ENCODE results near the gene KCNK17.

Gene KCNK17

DNA sequence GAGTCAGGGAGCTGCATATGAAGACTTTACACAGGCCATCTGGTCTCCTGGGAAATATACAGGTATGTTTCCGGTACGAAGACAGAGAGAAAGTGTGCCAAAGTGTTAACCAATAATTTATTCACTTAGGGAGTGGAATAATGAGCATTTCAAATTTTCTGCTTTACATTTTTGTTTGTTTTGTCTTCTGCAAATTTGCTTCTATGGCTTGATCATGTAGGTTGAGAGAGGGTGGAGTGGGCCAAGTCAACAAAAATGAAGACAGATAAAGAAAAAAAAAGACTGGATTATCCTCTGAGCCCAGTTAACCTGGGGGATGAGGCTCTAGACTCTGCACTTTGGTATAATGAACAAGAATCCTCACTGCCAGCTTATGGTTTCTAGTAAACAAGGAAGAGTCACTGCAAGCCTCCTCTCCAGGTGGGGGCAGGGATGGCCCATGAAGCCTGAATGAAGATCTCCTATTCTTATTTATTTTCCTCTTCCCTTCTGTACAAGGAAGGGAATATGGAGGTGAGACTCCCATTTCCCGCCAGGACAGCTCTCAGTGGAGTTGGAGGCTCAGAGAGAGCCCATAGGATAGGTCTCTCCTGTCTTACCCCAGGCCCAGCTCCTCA is 37.7 kb downstream of the KCNK17 start:
- no peak overlapping the region for H3K4me3 ChIP-seq
- H3K36me3 ChIP-seq: no peaks in the 10 kb centered on the region
- H3K9ac ChIP-seq: no peak overlapping the region
- no peak overlapping the region for H3K4me2 ChIP-seq
- peaks cover 0 to 12% (median 0%) of the 10 kb centered on the region in 11 experiments; a peak in 3 of 22 replicates for H3K27me3 ChIP-seq
- H3K4me1 ChIP-seq: peaks cover 14 to 20% (median 16%) of the 10 kb centered on the region in 10 experiments
- no peak for TF ChIP-seq Cebpa-rat (IDR thresholded peaks at IDR 0.05)
- no peak overlapping the region for H3K27ac ChIP-seq
- H4K20me1 ChIP-seq: 0 out of 22 replicates have a peak, but pooled peaks cover 0 to 4% (median 0%) of the 10 kb centered on the region in 11 experiments
- no peaks in the 10 kb centered on the region for H3K9me3 ChIP-seq (replicated peaks in 1 of 11)

GRCh38 chr6:39274903-39275302 is 39.3 kb downstream of the KCNK17 start:
- H3K27ac ChIP-seq: no peak overlapping the region
- H3K4me1 ChIP-seq: peaks cover 4 to 7% (median 5%) of the 10 kb centered on the region in 10 experiments
- H3K4me3 ChIP-seq: no peak overlapping the region
- no peaks in the 10 kb centered on the region for H3K36me3 ChIP-seq
- H3K9ac ChIP-seq: no peak overlapping the region
- no peaks in the 10 kb centered on the region for H3K9me3 ChIP-seq (replicated peaks in 1 of 11)
- H3K27me3 ChIP-seq: 0 out of 22 replicates have a peak, but pooled peaks cover 0 to 6% (median 0%) of the 10 kb centered on the region in 11 experiments
- H4K20me1 ChIP-seq: no peaks in the 10 kb centered on the region
- H3K4me2 ChIP-seq: no peak overlapping the region
- no peak for TF ChIP-seq Cebpa-rat (IDR thresholded peaks at IDR 0.05)

DNA sequence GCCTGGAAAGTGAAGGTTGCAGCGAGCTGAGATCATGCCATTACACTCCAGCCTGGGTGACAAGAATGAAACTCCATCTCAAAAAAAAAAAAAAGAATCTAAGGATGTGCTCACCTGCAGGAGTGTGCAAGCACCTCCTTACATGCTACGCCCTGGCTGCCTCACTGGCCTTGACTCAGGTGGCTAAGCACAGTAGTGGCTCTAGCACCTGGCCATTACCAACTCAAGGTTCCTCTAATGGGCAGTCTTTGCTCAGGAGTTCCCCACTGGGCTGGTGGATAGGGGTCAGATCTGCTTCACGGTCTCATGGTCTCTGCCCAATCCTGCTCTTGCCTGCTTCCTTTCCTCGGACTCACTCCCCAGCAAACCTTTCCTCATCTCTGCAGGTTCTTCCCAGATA is 39.7 kb downstream of the KCNK17 start:
- Histone ChIP-seq H3K27me3 (0 out of 22 replicates have a peak, but pooled peaks cover 0 to 6% (median 0%) of the 10 kb centered on the region in 11 experiments), H3K4me3 (no peak overlapping the region), H3K4me1 (peaks cover 0 to 3% (median 1%) of the 10 kb centered on the region in 10 experiments; a peak in 14 of 20 replicates), H3K36me3 (no peaks in the 10 kb centered on the region), H3K27ac (no peak overlapping the region), H3K9me3 (replicated peaks in 1 of 11) (no peaks in the 10 kb centered on the region), H3K9ac (no peak overlapping the region), H3K4me2 (no peak overlapping the region), H4K20me1 (no peaks in the 10 kb centered on the region)
- TF ChIP-seq Cebpa-rat (IDR thresholded peaks at IDR 0.05): no peak

GRCh38 chr6:39273406-39273821 is 40.8 kb downstream of the KCNK17 start:
- Histone ChIP-seq H3K27ac (no peak overlapping the region), H3K36me3 (no peaks in the 10 kb centered on the region), H3K4me1 (no peaks in the 10 kb centered on the region), H4K20me1 (no peaks in the 10 kb centered on the region), H3K27me3 (0 out of 22 replicates have a peak, but pooled peaks cover 0 to 6% (median 0%) of the 10 kb centered on the region in 11 experiments), H3K9ac (no peak overlapping the region), H3K4me3 (no peak overlapping the region), H3K4me2 (no peak overlapping the region), H3K9me3 (replicated peaks in 1 of 11) (no peaks in the 10 kb centered on the region)
- TF ChIP-seq Cebpa-rat (IDR thresholded peaks at IDR 0.05): no peak

DNA sequence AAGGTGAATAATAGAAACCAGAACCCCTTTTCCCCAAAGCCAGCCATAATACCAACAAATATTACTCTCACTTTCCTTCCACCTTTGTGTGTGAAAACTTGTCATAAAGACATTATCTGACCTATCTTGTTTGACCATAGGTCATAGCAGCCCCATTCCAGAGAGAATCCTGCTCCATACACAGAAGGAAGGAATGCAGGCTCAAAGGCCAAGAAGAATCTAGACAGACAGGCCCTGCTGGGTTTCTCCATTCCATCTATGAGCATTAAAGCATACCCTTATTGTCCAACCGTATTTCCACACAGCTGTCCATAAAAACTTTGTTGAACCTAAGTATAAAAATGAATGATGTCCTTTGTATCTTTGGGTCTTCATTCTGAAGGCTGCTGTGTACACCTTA is 44.3 kb downstream of the KCNK17 start:
- Histone ChIP-seq H4K20me1 (no peaks in the 10 kb centered on the region), H3K9me3 (replicated peaks in 1 of 11) (no peaks in the 10 kb centered on the region), H3K27ac (no peak overlapping the region), H3K4me1 (peaks cover 0 to 7% (median 0%) of the 10 kb centered on the region in 10 experiments; a peak in 2 of 20 replicates), H3K9ac (no peak overlapping the region), H3K36me3 (no peaks in the 10 kb centered on the region), H3K4me2 (no peak overlapping the region), H3K27me3 (no peaks in the 10 kb centered on the region), H3K4me3 (no peak overlapping the region)
- TF ChIP-seq Cebpa-rat (IDR thresholded peaks at IDR 0.05): no peak

DNA sequence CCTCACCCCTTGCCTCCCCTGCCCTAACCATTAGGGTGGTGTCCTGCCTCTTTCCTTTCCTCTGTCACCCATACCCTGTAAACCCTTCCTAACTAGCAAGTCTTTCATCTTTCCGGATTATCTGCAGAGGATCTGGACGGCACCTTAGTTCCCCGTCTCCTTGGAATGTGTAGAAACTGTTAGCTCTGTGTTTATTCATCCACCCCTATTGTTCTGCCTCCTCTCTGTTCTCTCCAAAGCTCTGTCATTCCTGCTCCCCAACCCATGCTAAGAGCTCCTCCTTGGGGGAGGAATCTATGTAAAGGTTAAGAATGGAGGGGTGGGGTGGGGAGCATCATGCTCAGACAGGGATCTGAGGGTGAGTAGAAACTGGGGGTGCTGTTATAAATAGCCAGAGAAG is 45.5 kb downstream of the KCNK17 start:
- no peaks in the 10 kb centered on the region for H3K27me3 ChIP-seq
- H4K20me1 ChIP-seq: no peaks in the 10 kb centered on the region
- peaks cover 0 to 19% (median 5%) of the 10 kb centered on the region in 10 experiments; a peak in 13 of 20 replicates for H3K4me1 ChIP-seq
- no peak overlapping the region for H3K4me3 ChIP-seq
- no peak overlapping the region for H3K4me2 ChIP-seq
- no peak for TF ChIP-seq Cebpa-rat (IDR thresholded peaks at IDR 0.05)
- H3K36me3 ChIP-seq: no peaks in the 10 kb centered on the region
- H3K9me3 ChIP-seq (replicated peaks in 1 of 11): no peaks in the 10 kb centered on the region
- H3K27ac ChIP-seq: no peak overlapping the region
- H3K9ac ChIP-seq: no peak overlapping the region

GRCh38 chr6:39268171-39268570 is 46.0 kb downstream of the KCNK17 start:
- H3K36me3 ChIP-seq: no peaks in the 10 kb centered on the region
- H3K27ac ChIP-seq: no peak overlapping the region
- H3K9me3 ChIP-seq (replicated peaks in 1 of 11): no peaks in the 10 kb centered on the region
- TF ChIP-seq Cebpa-rat (IDR thresholded peaks at IDR 0.05): no peak
- no peak overlapping the region for H3K4me2 ChIP-seq
- peaks cover 0 to 24% (median 11%) of the 10 kb centered on the region in 10 experiments; a peak in 14 of 20 replicates for H3K4me1 ChIP-seq
- H4K20me1 ChIP-seq: no peaks in the 10 kb centered on the region
- H3K9ac ChIP-seq: no peak overlapping the region
- no peak overlapping the region for H3K4me3 ChIP-seq
- H3K27me3 ChIP-seq: no peaks in the 10 kb centered on the region

DNA sequence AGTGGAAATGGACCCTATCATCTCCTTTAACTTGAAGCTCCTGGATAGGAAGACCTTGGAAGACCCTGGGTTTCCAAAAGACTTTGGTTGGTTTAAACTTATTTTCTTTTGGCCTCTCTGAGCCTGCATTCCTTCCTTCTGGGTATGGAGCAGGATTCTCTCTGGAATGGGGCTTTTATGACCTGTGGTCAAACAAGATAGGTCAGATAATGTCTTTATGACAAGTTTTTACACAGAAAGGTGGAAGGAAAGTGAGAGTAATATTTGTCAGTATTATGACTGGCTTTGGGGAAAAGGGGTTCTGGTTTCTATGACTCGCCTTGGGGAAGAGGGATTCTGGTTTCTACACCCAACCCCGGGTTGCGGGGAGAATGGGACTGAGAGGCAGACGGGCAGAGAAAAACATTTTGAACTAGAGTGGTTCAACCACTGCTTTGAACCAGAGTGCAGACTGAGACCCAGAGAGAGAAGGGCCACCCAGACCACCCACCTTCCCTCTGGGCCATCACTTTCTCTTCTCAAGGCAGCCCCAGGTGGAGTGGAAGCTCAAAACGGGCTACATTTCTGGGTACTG is 47.4 kb downstream of the KCNK17 start:
- no peak overlapping the region for H3K4me3 ChIP-seq
- H3K27ac ChIP-seq: no peak overlapping the region
- no peaks in the 10 kb centered on the region for H4K20me1 ChIP-seq
- H3K4me2 ChIP-seq: 0 out of 22 replicates have a peak overlapping the region, but pooled peaks of 1 of the 11 experiments have one; percentile 12
- no peak for TF ChIP-seq Cebpa-rat (IDR thresholded peaks at IDR 0.05)
- no peaks in the 10 kb centered on the region for H3K27me3 ChIP-seq
- no peaks in the 10 kb centered on the region for H3K9me3 ChIP-seq (replicated peaks in 1 of 11)
- H3K9ac ChIP-seq: no peak overlapping the region
- H3K36me3 ChIP-seq: no peaks in the 10 kb centered on the region
- peaks cover 0 to 31% (median 17%) of the 10 kb centered on the region in 10 experiments; a peak in 14 of 20 replicates for H3K4me1 ChIP-seq

- Histone ChIP-seq H3K27ac (no peak overlapping the region), H3K4me1 (peaks cover 0 to 31% (median 17%) of the 10 kb centered on the region in 10 experiments; a peak in 14 of 20 replicates), H3K9ac (no peak overlapping the region), H4K20me1 (no peaks in the 10 kb centered on the region), H3K4me3 (no peak overlapping the region), H3K9me3 (replicated peaks in 1 of 11) (no peaks in the 10 kb centered on the region), H3K27me3 (no peaks in the 10 kb centered on the region), H3K4me2 (no peak overlapping the region), H3K36me3 (no peaks in the 10 kb centered on the region)
- no peak for TF ChIP-seq Cebpa-rat (IDR thresholded peaks at IDR 0.05)
Measured at GRCh38 chr6:39266375-39266774, 47.8 kb downstream of the KCNK17 start.
